Activated CD8-positive, alpha-beta memory T cell treated with anti-CD3 and anti-CD28 coated beads, Interleukin-2, amount 50 U/mL, for 24 hours (primary cell): ENCODE data around the gene ATP6V0B.
A peak's percentile ranks its signal among the peaks of the same experiment; 100 is the strongest.

ENCODE experiments used
- DNase-seq: peaks from one replicate; pipeline ENCODE4 v3.0.0-alpha.2; 2020; ENCODE audit errors: extremely low read depth

Gene ATP6V0B

GRCh38 chr1:43974443-43975248 lies at the start of gene ATP6V0B:
ATP6V0B (plus strand) TSS chr1:43974960; CDS start chr1:43975041, 81 bp downstream.
- peak; percentile 90 for DNase-seq

- DNase-seq: no peak
Measured at GRCh38 chr1:43925846-43926245, 48.9 kb upstream of the ATP6V0B start.

GRCh38 chr1:43930168-43930948 lies 44.4 kb upstream of the ATP6V0B start:
- no peak for DNase-seq

GRCh38 chr1:43930949-43931275 lies 43.8 kb upstream of the ATP6V0B start:
- DNase-seq: no peak

- no peak for DNase-seq
Measured at GRCh38 chr1:43931711-43932660, 42.8 kb upstream of the ATP6V0B start.

GRCh38 chr1:43932786-43933385 lies 41.9 kb upstream of the ATP6V0B start:
- no peak for DNase-seq

- no peak for DNase-seq
Measured at GRCh38 chr1:43933386-43934100, 41.2 kb upstream of the ATP6V0B start, which contains the start of gene ARTN. ARTN (plus strand) TSS chr1:43933801; CDS start chr1:43935657, 1,856 bp downstream.

GRCh38 chr1:43934101-43934985 lies 40.4 kb upstream of the ATP6V0B start:
- no peak for DNase-seq

GRCh38 chr1:43934986-43935324 lies 39.8 kb upstream of the ATP6V0B start:
- no peak for DNase-seq

GRCh38 chr1:43935711-43936427 lies 38.9 kb upstream of the ATP6V0B start:
- no peak for DNase-seq

GRCh38 chr1:43936431-43937151 lies 38.2 kb upstream of the ATP6V0B start:
- no peak for DNase-seq

GRCh38 chr1:43937179-43937865 lies 37.4 kb upstream of the ATP6V0B start:
- DNase-seq: no peak

GRCh38 chr1:43938383-43938782 lies 36.4 kb upstream of the ATP6V0B start:
- DNase-seq: no peak

- no peak for DNase-seq
Measured at GRCh38 chr1:43938892-43939587, 35.7 kb upstream of the ATP6V0B start.

GRCh38 chr1:43942411-43942810 lies 32.3 kb upstream of the ATP6V0B start:
- DNase-seq: no peak

- no peak for DNase-seq
Measured at GRCh38 chr1:43944860-43945259, 29.9 kb upstream of the ATP6V0B start.

- no peak for DNase-seq
Measured at GRCh38 chr1:43945674-43946235, 29.0 kb upstream of the ATP6V0B start.
